HEK293T (cell line): Measurements from ENCODE around the gene ZNF341.

Experiments used
- ARNT ChIP-seq: fragments of 450-650 bp; IDR thresholded peaks from 2 replicates; pipeline ENCODE4 v1.6.1; 2017; ENCODE audit warnings: mild to moderate bottlenecking
- BHLHE40 ChIP-seq: fragments of 450-650 bp; IDR thresholded peaks from 2 replicates; pipeline ENCODE4 v1.6.1; 2016; ENCODE audit warnings: mild to moderate bottlenecking, moderate library complexity, borderline replicate concordance
- ELF4 ChIP-seq: fragments of 450-650 bp; IDR thresholded peaks from 2 replicates; pipeline ENCODE4 v1.6.1; 2017; ENCODE audit warnings: antibody characterized with exemption
- FOXA1 ChIP-seq: fragments of 450-650 bp; IDR thresholded peaks from 2 replicates; pipeline ENCODE4 v1.6.1; 2016; ENCODE audit warnings: mild to moderate bottlenecking
- FOXM1 ChIP-seq: fragments of 450-650 bp; IDR thresholded peaks from 2 replicates; pipeline ENCODE4 v1.6.1; 2017; ENCODE audit warnings: mild to moderate bottlenecking, borderline replicate concordance
- HDGF ChIP-seq: fragments of 450-650 bp; IDR thresholded peaks from 2 replicates; pipeline ENCODE4 v1.6.1; 2017; ENCODE audit warnings: antibody characterized with exemption, borderline replicate concordance
- LEF1 ChIP-seq: fragments of 450-650 bp; IDR thresholded peaks from 2 replicates; pipeline ENCODE4 v1.6.1; 2017; ENCODE audit warnings: mild to moderate bottlenecking, borderline replicate concordance
- NFRKB ChIP-seq: fragments of 450-650 bp; IDR thresholded peaks from 2 replicates; pipeline ENCODE4 v1.6.1; 2016; ENCODE audit warnings: mild to moderate bottlenecking, moderate library complexity
- PKNOX1 ChIP-seq: fragments of 450-650 bp; IDR thresholded peaks from 2 replicates; pipeline ENCODE4 v1.6.1; 2016
- SP1 ChIP-seq: fragments of 450-650 bp; IDR thresholded peaks from 2 replicates; pipeline ENCODE4 v1.6.1; 2017
- SUZ12 ChIP-seq: fragments of 450-650 bp; IDR thresholded peaks from 2 replicates; pipeline ENCODE4 v1.6.1; 2016; ENCODE audit warnings: mild to moderate bottlenecking
- TARDBP ChIP-seq: fragments of 450-650 bp; IDR thresholded peaks from 2 replicates; pipeline ENCODE4 v1.6.1; 2016
- ZNF384 ChIP-seq: fragments of 450-650 bp; IDR thresholded peaks from 2 replicates; pipeline ENCODE4 v1.6.1; 2016

GRCh38 chr20:33709398-33709797 lies 22.4 kb upstream of the ZNF341 start:
- TF ChIP-seq ZNF384 (no peak), ARNT (no peak), PKNOX1 (no peak), ELF4 (no peak), HDGF (no peak), BHLHE40 (no peak), FOXA1 (no peak), NFRKB (no peak), LEF1 (no peak), SP1 (no peak), TARDBP (no peak), FOXM1 (no peak), SUZ12 (no peak)
